ENCODE data around the gene CASP2.

DNA sequence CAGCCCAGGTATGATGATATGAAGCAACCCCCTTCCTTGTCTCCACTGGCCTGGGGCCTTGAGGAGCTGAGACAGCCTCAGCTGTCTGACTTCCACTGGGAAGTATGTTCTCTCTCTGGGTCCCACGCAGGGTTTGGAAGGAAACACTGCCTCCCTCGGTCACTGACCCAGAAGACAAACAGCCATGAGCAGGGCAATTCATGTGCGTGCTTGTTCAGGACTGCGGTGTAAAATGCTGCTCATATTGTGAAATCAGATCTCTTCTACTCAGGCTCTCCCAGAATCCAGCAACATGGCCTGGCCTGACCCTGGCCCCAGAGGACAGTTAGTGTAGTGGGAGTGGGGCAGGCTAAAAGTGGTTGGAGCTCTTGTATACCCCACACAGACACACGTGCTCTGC lies 30.5 kb downstream of the CASP2 start:
- TF ChIP-seq GATA2 (IDR thresholded peaks at IDR 0.05; ENCODE audit: low read depth, low read length) (no peak), GATA3 (IDR thresholded peaks at IDR 0.05; ENCODE audit: low read depth, low read length) (no peak)
